ENCODE results near the gene PRCD.

GRCh38 chr17:76561332-76561731, 21.5 kb downstream of the PRCD start:
- TF ChIP-seq POLR2A (IDR thresholded peaks at IDR 0.05) = no peak
- TF ChIP-seq, protein P1, sequence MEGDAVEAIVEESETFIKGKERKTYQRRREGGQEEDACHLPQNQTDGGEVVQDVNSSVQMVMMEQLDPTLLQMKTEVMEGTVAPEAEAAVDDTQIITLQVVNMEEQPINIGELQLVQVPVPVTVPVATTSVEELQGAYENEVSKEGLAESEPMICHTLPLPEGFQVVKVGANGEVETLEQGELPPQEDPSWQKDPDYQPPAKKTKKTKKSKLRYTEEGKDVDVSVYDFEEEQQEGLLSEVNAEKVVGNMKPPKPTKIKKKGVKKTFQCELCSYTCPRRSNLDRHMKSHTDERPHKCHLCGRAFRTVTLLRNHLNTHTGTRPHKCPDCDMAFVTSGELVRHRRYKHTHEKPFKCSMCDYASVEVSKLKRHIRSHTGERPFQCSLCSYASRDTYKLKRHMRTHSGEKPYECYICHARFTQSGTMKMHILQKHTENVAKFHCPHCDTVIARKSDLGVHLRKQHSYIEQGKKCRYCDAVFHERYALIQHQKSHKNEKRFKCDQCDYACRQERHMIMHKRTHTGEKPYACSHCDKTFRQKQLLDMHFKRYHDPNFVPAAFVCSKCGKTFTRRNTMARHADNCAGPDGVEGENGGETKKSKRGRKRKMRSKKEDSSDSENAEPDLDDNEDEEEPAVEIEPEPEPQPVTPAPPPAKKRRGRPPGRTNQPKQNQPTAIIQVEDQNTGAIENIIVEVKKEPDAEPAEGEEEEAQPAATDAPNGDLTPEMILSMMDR (IDR thresholded peaks at IDR 0.05) = no peak

Measured in testis (tissue), 2 donors.